Activated effector memory CD4-positive, alpha-beta T cell treated with anti-CD3 and anti-CD28 coated beads, Interleukin-2, amount 50 U/mL, for 16 hours (primary cell): Measurements from ENCODE around the gene BFSP1.

Experiments
- DNase-seq: peaks from one replicate; pipeline ENCODE4 v3.0.0-alpha.2; 2020

BFSP1 gene

DNA sequence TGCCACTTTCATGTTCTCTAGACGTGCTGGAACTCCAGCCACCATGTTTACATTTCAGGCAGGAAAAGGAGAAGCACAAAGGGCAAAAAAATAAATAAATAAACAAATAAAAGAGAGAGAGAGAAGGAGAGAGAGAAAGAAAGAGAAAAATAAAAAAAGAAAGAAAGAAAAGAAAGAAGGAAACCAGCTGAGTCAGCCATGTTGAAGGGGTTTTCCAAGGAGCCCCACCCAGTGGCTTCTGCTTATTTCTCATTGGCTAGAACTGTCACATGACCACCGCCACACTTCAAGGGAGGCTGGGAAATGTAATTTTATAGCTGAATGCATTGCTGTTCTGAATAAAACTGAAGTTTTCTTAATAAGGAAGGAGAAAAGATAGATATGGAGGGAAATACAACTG, 71.1 kb downstream of the BFSP1 start:
- DNase-seq, result no peak

GRCh38 chr20:17457588-17458190, 73.5 kb downstream of the BFSP1 start:
- DNase-seq, result no peak

GRCh38 chr20:17457079-17457478, 74.1 kb downstream of the BFSP1 start:
- no peak for DNase-seq

DNA sequence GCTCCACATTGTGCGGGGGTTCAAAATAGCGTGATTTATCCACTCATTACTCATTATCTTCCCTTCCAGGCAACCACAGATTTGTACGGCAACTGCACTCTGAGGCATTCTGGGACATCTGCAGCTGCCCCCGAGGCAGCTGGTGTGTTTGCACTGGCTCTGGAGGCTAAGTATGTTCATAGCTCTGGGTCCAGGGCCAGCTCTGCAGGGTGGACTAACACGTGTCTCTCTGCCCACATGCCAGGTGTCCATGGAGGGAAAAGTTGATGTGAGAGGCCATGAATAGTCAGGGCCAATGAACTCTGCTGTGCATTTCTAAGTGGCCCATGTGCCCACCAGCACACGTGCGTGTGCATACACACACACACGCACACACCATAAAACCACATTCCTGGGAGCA, 74.9 kb downstream of the BFSP1 start:
- no peak for DNase-seq

- no peak for DNase-seq
These were observed 77.6 kb downstream of the BFSP1 start for GRCh38 chr20:17453592-17453991.

GRCh38 chr20:17452441-17452840, 78.7 kb downstream of the BFSP1 start:
- no peak for DNase-seq

DNA sequence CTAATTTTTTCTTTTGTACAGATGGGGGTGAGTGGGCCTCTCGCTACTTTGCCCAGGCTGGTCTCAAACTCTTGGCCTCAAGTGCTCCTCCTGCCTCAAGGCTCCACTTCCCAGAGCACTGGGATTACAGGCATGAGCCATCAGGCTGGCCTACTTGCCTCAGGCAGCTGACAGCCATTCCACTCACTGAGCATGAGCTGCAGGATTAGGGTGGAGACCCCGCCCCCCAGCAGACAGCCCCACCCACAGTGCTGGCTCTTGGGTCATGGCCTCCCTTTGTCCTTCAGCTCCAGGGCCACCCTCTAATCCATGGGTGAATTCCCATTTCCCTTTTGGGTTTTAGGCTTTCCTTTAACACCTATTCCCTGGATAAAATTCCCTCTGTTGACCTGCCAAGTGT, 82.1 kb downstream of the BFSP1 start:
- no peak for DNase-seq

- DNase-seq, result no peak
These were observed 83.1 kb downstream of the BFSP1 start for GRCh38 chr20:17448071-17448470.

GRCh38 chr20:17446171-17446570, 85.0 kb downstream of the BFSP1 start:
- no peak for DNase-seq

DNA sequence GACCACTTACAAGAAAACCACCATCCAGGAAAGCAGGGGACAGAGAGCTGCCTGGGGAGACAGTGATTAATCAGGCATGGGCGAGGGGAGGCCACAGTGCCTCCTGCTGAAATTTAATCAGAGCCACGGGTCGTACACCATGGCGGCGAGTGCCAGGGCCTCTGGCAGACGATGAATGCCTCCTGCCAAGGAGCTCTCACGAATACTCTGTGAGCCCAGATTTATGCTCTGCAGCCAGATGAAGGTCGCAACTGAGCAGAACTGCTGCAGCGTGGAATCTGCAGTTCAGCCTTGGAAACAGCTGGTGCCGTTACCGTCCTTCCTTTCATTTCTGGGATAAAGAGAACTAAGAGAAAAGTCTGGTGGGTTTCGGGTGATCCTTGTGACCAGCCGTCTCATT, 85.6 kb downstream of the BFSP1 start:
- no peak for DNase-seq

GRCh38 chr20:17444091-17444490, 87.1 kb downstream of the BFSP1 start:
- DNase-seq, result no peak
